ENCODE results near the gene RNF152.

- no peak for TF ChIP-seq POLR2A (IDR thresholded peaks at IDR 0.05)
- TF ChIP-seq, protein P1, sequence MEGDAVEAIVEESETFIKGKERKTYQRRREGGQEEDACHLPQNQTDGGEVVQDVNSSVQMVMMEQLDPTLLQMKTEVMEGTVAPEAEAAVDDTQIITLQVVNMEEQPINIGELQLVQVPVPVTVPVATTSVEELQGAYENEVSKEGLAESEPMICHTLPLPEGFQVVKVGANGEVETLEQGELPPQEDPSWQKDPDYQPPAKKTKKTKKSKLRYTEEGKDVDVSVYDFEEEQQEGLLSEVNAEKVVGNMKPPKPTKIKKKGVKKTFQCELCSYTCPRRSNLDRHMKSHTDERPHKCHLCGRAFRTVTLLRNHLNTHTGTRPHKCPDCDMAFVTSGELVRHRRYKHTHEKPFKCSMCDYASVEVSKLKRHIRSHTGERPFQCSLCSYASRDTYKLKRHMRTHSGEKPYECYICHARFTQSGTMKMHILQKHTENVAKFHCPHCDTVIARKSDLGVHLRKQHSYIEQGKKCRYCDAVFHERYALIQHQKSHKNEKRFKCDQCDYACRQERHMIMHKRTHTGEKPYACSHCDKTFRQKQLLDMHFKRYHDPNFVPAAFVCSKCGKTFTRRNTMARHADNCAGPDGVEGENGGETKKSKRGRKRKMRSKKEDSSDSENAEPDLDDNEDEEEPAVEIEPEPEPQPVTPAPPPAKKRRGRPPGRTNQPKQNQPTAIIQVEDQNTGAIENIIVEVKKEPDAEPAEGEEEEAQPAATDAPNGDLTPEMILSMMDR (IDR thresholded peaks at IDR 0.05) = no peak
Measured at GRCh38 chr18:61882296-61883004, 10.4 kb downstream of the RNF152 start.
